C1 segment of cervical spinal cord (tissue), 14 donors: ENCODE data around the gene PXMP2.
"Not testable (repeated sequence)": the region's sequence is repeated elsewhere in the genome, so short reads cannot be mapped to it uniquely, and the experiment has no call there.

Experiments used
- DNase-seq, 14 donors: peaks; one replicate each; lab custom pipeline; 2025; lab: John Stamatoyannopoulos, UW

The PXMP2 gene

GRCh38 chr12:132747896-132748295 is 60.5 kb downstream of the PXMP2 start:
- no peak for DNase-seq

GRCh38 chr12:132748319-132748718 is 60.9 kb downstream of the PXMP2 start:
- no peak for DNase-seq

GRCh38 chr12:132753670-132754069 is 66.3 kb downstream of the PXMP2 start:
- not testable (repeated sequence) for DNase-seq

GRCh38 chr12:132754160-132754932 is 67.0 kb downstream of the PXMP2 start:
- DNase-seq = no peak
